Activated CD8-positive, alpha-beta T cell treated with anti-CD3 and anti-CD28 coated beads for 36 hours (primary cell): ENCODE data around the gene CAMP. TPM values are rescaled to one million over a fixed set of nuclear protein-coding genes. Genes with fewer than 3 reads are reported as not detected.
"Not testable (repeated sequence)": the region's sequence is repeated elsewhere in the genome, so short reads cannot be mapped to it uniquely, and the experiment has no call there.

Experiments
- ATAC-seq: fragments of 200-7000 bp; cut with Tn5 transposase; one replicate; pipeline ENCODE4 v1.10.0; 2021; ENCODE audit warnings: mild to moderate bottlenecking, moderate library complexity
- CTCF ChIA-PET: fragments of 350-600 bp; sonication (Branson Sonifier 250); formaldehyde crosslinking; loops from one replicate; lab custom pipeline; 2021; ENCODE audit warnings: antibody characterized with exemption; lab: Charles Lee
- POLR2A ChIA-PET: fragments of 350-600 bp; sonication (Branson Sonifier 250); formaldehyde crosslinking; loops from one replicate; lab custom pipeline; 2021; ENCODE audit warnings: antibody characterized with exemption; lab: Charles Lee
- DNase-seq: peaks from one replicate; pipeline ENCODE4 v3.0.0-alpha.2; 2020
- H3K27ac Mint-ChIP-seq: one replicate; pipeline ENCODE4 v1.8.0; 2021; ENCODE audit warnings: mild to moderate bottlenecking, mixed read lengths
- H3K27me3 Mint-ChIP-seq: one replicate; pipeline ENCODE4 v1.8.0; 2021; ENCODE audit warnings: mixed read lengths
- H3K36me3 Mint-ChIP-seq: one replicate; pipeline ENCODE4 v1.8.0; 2021; ENCODE audit warnings: low read depth, mixed read lengths
- H3K4me1 Mint-ChIP-seq: one replicate; pipeline ENCODE4 v1.8.0; 2021; ENCODE audit warnings: low read depth, mixed read lengths
- H3K4me3 Mint-ChIP-seq: one replicate; pipeline ENCODE4 v1.8.0; 2021; ENCODE audit warnings: mild to moderate bottlenecking, moderate library complexity, mixed read lengths
- H3K9me3 Mint-ChIP-seq: one replicate; pipeline ENCODE4 v1.8.0; 2021; ENCODE audit warnings: mixed read lengths
- intact Hi-C: fragments of 100-400 bp; cut with micrococcal nuclease; formaldehyde crosslinking; loops from one replicate; pipeline ENCODE4 v1.10.0; 2022
- total RNA-seq, 2 experiments: library from RNA; stranded (reverse); gene quantifications; one replicate each; pipeline ENCODE4 v1.2.3, GENCODE V29; 2021
- TF ChIP-seq, protein P1 (sequence below): fragments of 200-600 bp; IDR thresholded peaks from one replicate; pipeline ENCODE4 v1.8.0; 2022; ENCODE audit warnings: antibody characterized with exemption, mild to moderate bottlenecking

Gene CAMP
- total RNA-seq, 2 experiments from 2014 or later, result not detected

DNA sequence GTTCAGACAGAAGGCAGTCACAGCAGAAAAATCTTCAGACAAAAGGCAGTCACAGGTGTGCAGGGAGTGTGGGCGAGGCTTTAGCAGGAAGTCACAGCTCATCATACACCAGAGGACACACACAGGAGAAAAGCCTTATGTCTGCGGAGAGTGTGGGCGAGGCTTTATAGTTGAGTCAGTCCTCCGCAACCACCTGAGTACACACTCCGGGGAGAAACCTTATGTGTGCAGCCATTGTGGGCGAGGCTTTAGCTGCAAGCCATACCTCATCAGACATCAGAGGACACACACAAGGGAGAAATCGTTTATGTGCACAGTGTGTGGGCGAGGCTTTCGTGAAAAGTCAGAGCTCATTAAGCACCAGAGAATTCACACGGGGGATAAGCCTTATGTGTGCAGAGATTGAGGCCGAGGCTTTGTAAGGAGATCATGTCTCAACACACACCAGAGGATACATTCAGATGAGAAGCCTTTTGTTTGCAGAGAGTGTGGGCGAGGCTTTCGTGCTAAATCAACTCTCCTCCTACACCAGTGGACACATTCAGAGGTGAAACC is 45.2 kb downstream of the CAMP start:
- TF ChIP-seq, protein P1, sequence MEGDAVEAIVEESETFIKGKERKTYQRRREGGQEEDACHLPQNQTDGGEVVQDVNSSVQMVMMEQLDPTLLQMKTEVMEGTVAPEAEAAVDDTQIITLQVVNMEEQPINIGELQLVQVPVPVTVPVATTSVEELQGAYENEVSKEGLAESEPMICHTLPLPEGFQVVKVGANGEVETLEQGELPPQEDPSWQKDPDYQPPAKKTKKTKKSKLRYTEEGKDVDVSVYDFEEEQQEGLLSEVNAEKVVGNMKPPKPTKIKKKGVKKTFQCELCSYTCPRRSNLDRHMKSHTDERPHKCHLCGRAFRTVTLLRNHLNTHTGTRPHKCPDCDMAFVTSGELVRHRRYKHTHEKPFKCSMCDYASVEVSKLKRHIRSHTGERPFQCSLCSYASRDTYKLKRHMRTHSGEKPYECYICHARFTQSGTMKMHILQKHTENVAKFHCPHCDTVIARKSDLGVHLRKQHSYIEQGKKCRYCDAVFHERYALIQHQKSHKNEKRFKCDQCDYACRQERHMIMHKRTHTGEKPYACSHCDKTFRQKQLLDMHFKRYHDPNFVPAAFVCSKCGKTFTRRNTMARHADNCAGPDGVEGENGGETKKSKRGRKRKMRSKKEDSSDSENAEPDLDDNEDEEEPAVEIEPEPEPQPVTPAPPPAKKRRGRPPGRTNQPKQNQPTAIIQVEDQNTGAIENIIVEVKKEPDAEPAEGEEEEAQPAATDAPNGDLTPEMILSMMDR, result no peak
- intact Hi-C loops, result no loop called here
- Mint-ChIP-seq H3K9me3 (no peaks in the 10 kb centered on the region), H3K27ac (peak overlapping the region; percentile 98), H3K4me3 (peak overlapping the region; percentile 61), H3K27me3 (no peaks in the 10 kb centered on the region), H3K36me3 (peaks cover 55% of the 10 kb centered on the region), H3K4me1 (peaks cover 42% of the 10 kb centered on the region)
- peak; percentile 98 for DNase-seq
- ChIA-PET POLR2A (interaction anchor here (0.6 to 3.0 kb wide), 18 partner anchors 9 to 288 kb away, joined by 3 to 28 read pairs (median 6); partner anchors contain the start of genes CCDC51, CDC25A, NME6 and PFKFB4), CTCF (interaction anchor here (0.9 to 6.2 kb wide), 12 partner anchors 14 to 367 kb away, joined by 3 to 135 read pairs (median 7); partner anchors contain the start of genes NME6, SLC26A6 and ZNF589)
- ATAC-seq, result peak; percentile 93

DNA sequence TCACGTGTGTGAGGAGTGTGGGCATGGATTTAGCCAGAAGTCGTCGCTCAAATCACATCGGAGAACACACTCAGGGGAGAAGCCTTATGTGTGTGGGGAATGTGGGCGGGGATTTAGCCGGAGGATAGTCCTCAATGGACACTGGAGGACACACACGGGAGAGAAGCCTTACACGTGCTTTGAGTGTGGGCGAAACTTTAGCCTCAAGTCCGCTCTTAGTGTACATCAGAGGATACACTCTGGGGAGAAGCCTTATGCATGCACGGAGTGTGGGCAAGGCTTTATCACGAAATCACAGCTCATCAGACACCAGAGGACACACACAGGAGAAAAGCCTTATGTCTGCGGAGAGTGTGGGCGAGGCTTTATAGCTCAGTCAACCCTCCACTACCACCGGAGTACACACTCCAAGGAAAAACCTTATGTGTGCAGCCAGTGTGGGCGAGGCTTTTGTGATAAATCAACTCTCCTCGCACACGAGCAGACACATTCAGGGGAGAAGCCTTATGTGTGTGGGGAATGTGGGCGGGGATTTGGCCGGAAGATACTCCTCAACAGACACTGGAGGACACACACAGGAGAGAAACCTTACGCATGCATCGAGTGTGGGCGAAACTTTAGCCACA is 45.8 kb downstream of the CAMP start:
- CTCF ChIA-PET, result interaction anchor here (1.0 to 6.2 kb wide), 15 partner anchors 10 to 367 kb away, joined by 3 to 135 read pairs (median 5); partner anchors contain the start of genes CCDC51, NME6, SLC26A6 and ZNF589
- Mint-ChIP-seq H3K4me3 (peak overlapping the region; percentile 56), H3K27ac (peak overlapping the region; percentile 98), H3K4me1 (peaks cover 42% of the 10 kb centered on the region), H3K36me3 (peaks cover 51% of the 10 kb centered on the region), H3K27me3 (no peaks in the 10 kb centered on the region), H3K9me3 (no peaks in the 10 kb centered on the region)
- ATAC-seq (peak; percentile 37), DNase-seq (peak; percentile 80)
- TF ChIP-seq, protein P1, result no peak
- intact Hi-C loops, result no loop called here
- POLR2A ChIA-PET, result interaction anchor here (0.6 to 3.0 kb wide), 22 partner anchors 8 to 287 kb away, joined by 3 to 28 read pairs (median 4); partner anchors contain the start of genes ATRIP, CCDC51, CDC25A and NME6

DNA sequence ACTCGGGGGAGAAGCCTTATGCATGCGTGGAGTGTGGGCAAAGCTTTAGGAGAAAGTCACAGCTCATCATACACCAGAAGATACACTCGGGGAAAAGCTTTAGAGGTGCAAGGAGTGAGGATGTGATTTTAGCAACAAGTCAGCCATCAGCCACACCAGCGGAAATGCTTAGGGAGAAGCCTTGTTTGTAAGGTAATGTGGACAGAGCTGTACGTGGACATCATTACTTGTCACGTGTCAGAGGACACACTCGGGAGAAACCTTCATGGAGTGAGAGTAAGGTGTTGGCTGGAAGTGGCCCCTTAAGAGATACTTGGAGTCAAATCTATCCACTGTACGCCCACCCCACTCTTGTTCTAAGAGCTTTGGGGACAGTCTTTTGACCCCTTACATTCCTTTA is 46.3 kb downstream of the CAMP start:
- peak overlapping the region; percentile 56 for H3K4me3 Mint-ChIP-seq
- H3K27ac Mint-ChIP-seq, result peak overlapping the region; percentile 98
- H3K36me3 Mint-ChIP-seq, result peaks cover 49% of the 10 kb centered on the region
- peaks cover 42% of the 10 kb centered on the region for H3K4me1 Mint-ChIP-seq
- intact Hi-C loops, result no loop called here
- POLR2A ChIA-PET, result interaction anchor here (1.0 to 3.0 kb wide), 12 partner anchors 10 to 177 kb away, joined by 3 to 28 read pairs (median 6); partner anchors contain the start of genes ATRIP, CCDC51, TMA7 and ZNF589
- H3K9me3 Mint-ChIP-seq, result no peaks in the 10 kb centered on the region
- DNase-seq (no peak), ATAC-seq (no peak)
- H3K27me3 Mint-ChIP-seq, result no peaks in the 10 kb centered on the region
- CTCF ChIA-PET, result interaction anchor here (1.0 to 6.2 kb wide), 12 partner anchors 9 to 366 kb away, joined by 3 to 135 read pairs (median 6); partner anchors contain the start of genes CCDC51, SLC26A6 and ZNF589
- TF ChIP-seq, protein P1, result no peak

GRCh38 chr3:48270306-48270705 is 47.0 kb downstream of the CAMP start:
- TF ChIP-seq, protein P1, result no peak
- Mint-ChIP-seq H3K4me1 (peaks cover 42% of the 10 kb centered on the region), H3K27me3 (no peaks in the 10 kb centered on the region), H3K4me3 (no peak overlapping the region), H3K36me3 (peaks cover 49% of the 10 kb centered on the region), H3K9me3 (no peaks in the 10 kb centered on the region), H3K27ac (peak overlapping the region; percentile 98)
- no peak for DNase-seq
- intact Hi-C loops, result loop anchor here (5.0 to 10.0 kb wide), 3 partner anchors 124 to 274 kb away; no protein-coding TSS in a partner anchor
- POLR2A ChIA-PET, result interaction anchor here (1.0 to 3.0 kb wide), 9 partner anchors 11 to 176 kb away, joined by 3 to 28 read pairs (median 4); partner anchors contain the start of genes ATRIP, CCDC51, TMA7 and ZNF589
- CTCF ChIA-PET, result interaction anchor here (1.0 to 6.2 kb wide), 7 partner anchors 9 to 365 kb away, joined by 4 to 135 read pairs (median 7); partner anchors contain the start of gene SLC26A6
- ATAC-seq, result no peak

- ChIA-PET POLR2A (interaction anchor here (1.4 kb wide), 1 partner anchor 11 kb away, joined by 3 read pairs; no protein-coding TSS in a partner anchor), CTCF (interaction anchor here (1.0 to 6.2 kb wide), 5 partner anchors 8 to 168 kb away, joined by 3 to 135 read pairs (median 4); partner anchors contain the start of genes CCDC51 and TMA7)
- not testable (repeated sequence) for H3K9me3 Mint-ChIP-seq, H3K27ac Mint-ChIP-seq, H3K4me3 Mint-ChIP-seq, ATAC-seq, H3K27me3 Mint-ChIP-seq
- peaks cover 42% of the 10 kb centered on the region for H3K4me1 Mint-ChIP-seq
- H3K36me3 Mint-ChIP-seq, result peaks cover 44% of the 10 kb centered on the region
- peak; percentile 38 for DNase-seq
- intact Hi-C loops, result loop anchor here (5.0 to 10.0 kb wide), 3 partner anchors 124 to 274 kb away; no protein-coding TSS in a partner anchor
Measured at GRCh38 chr3:48271223-48271622, 47.9 kb downstream of the CAMP start.
